ENCODE measurements around the gene PTPRF. TPM values are rescaled to one million over a fixed set of nuclear protein-coding genes. Genes with fewer than 3 reads are reported as not detected.

PTPRF gene
- total RNA-seq, 1 donor from 2014 or later = 66.7 TPM

GRCh38 chr1:43653893-43654292 lies 123.2 kb downstream of the PTPRF start:
- TF ChIP-seq CTCF (IDR thresholded peaks at IDR 0.05) = no peak
- DNase-seq (ENCODE audit: low spot score) = no peak
- no peak overlapping the region for H3K27ac Mint-ChIP-seq (ENCODE audit: unreplicated experiment)
- H3K4me1 Mint-ChIP-seq (ENCODE audit: low read depth) = peaks cover 30% of the 10 kb centered on the region
- peaks cover 26% of the 10 kb centered on the region for H3K36me3 Mint-ChIP-seq (ENCODE audit: low read depth)
- H3K9me3 Mint-ChIP-seq (ENCODE audit: low read depth) = no peaks in the 10 kb centered on the region
- no peak overlapping the region for H3K4me3 Mint-ChIP-seq (ENCODE audit: unreplicated experiment)
- no peaks in the 10 kb centered on the region for H3K27me3 Mint-ChIP-seq (ENCODE audit: low read depth)

GRCh38 chr1:43655953-43656352 lies 125.3 kb downstream of the PTPRF start:
- peaks cover 41% of the 10 kb centered on the region for H3K36me3 Mint-ChIP-seq (ENCODE audit: low read depth)
- H3K27ac Mint-ChIP-seq (ENCODE audit: unreplicated experiment) = no peak overlapping the region
- no peaks in the 10 kb centered on the region for H3K9me3 Mint-ChIP-seq (ENCODE audit: low read depth)
- H3K27me3 Mint-ChIP-seq (ENCODE audit: low read depth) = no peaks in the 10 kb centered on the region
- H3K4me3 Mint-ChIP-seq (ENCODE audit: unreplicated experiment) = no peak overlapping the region
- no peak for DNase-seq (ENCODE audit: low spot score)
- peaks cover 21% of the 10 kb centered on the region for H3K4me1 Mint-ChIP-seq (ENCODE audit: low read depth)
- TF ChIP-seq CTCF (IDR thresholded peaks at IDR 0.05) = no peak

GRCh38 chr1:43659212-43660166 lies 128.8 kb downstream of the PTPRF start:
- no peak overlapping the region for H3K27ac Mint-ChIP-seq (ENCODE audit: unreplicated experiment)

GRCh38 chr1:43660355-43660754 lies 129.7 kb downstream of the PTPRF start:
- no peak for DNase-seq (ENCODE audit: low spot score)
- TF ChIP-seq CTCF (IDR thresholded peaks at IDR 0.05) = no peak
- Mint-ChIP-seq H3K9me3 (ENCODE audit: low read depth) (no peaks in the 10 kb centered on the region), H3K27ac (ENCODE audit: unreplicated experiment) (no peak overlapping the region), H3K4me1 (ENCODE audit: low read depth) (no peaks in the 10 kb centered on the region), H3K36me3 (ENCODE audit: low read depth) (peaks cover 46% of the 10 kb centered on the region), H3K27me3 (ENCODE audit: low read depth) (no peaks in the 10 kb centered on the region), H3K4me3 (ENCODE audit: unreplicated experiment) (no peak overlapping the region)

More at GRCh38 chr1:43659212-43660166, 128.8 kb downstream of the PTPRF start:
- Mint-ChIP-seq H3K36me3 (ENCODE audit: low read depth) (peaks cover 48% of the 10 kb centered on the region), H3K4me1 (ENCODE audit: low read depth) (no peaks in the 10 kb centered on the region), H3K4me3 (ENCODE audit: unreplicated experiment) (no peak overlapping the region), H3K27me3 (ENCODE audit: low read depth) (no peaks in the 10 kb centered on the region), H3K9me3 (ENCODE audit: low read depth) (no peaks in the 10 kb centered on the region)
- no peak for DNase-seq (ENCODE audit: low spot score)
- TF ChIP-seq CTCF (IDR thresholded peaks at IDR 0.05) = no peak

- no peaks in the 10 kb centered on the region for H3K9me3 Mint-ChIP-seq (ENCODE audit: low read depth)
- no peak overlapping the region for H3K4me3 Mint-ChIP-seq (ENCODE audit: unreplicated experiment)
- H3K36me3 Mint-ChIP-seq (ENCODE audit: low read depth) = peaks cover 55% of the 10 kb centered on the region
- peaks cover 10% of the 10 kb centered on the region for H3K4me1 Mint-ChIP-seq (ENCODE audit: low read depth)
- no peak for DNase-seq (ENCODE audit: low spot score)
- no peak for TF ChIP-seq CTCF (IDR thresholded peaks at IDR 0.05)
- H3K27me3 Mint-ChIP-seq (ENCODE audit: low read depth) = no peaks in the 10 kb centered on the region
- no peak overlapping the region for H3K27ac Mint-ChIP-seq (ENCODE audit: unreplicated experiment)
Observed at GRCh38 chr1:43664369-43664768, 133.7 kb downstream of the PTPRF start.
